Osteoblast (primary cell): ENCODE measurements around the gene FBXW7. TPM values are rescaled to one million over a fixed set of nuclear protein-coding genes. Genes with fewer than 3 reads are reported as not detected.

ENCODE experiments used
- DNase-seq: peaks from one replicate; pipeline ENCODE4 v3.0.0; 2011; ENCODE audit warnings: low spot score, mixed read lengths; ENCODE audit not compliant: insufficient read length; ENCODE audit errors: missing footprints
- H2AFZ ChIP-seq: 2 replicates; pipeline ENCODE4 v1.6.0; 2011; ENCODE audit warnings: mild to moderate bottlenecking, low read length
- H3K27ac ChIP-seq: 2 replicates; pipeline ENCODE4 v1.5.1; 2011; ENCODE audit warnings: mild to moderate bottlenecking, low read depth, low read length, moderate library complexity
- H3K27me3 ChIP-seq: 2 replicates; pipeline ENCODE4 v1.6.0; 2012; ENCODE audit warnings: mild to moderate bottlenecking, control low read depth, inconsistent platforms, low read length, moderate library complexity; ENCODE audit not compliant: insufficient read depth
- H3K36me3 ChIP-seq: 2 replicates; pipeline ENCODE4 v1.5.1; 2011; ENCODE audit warnings: mild to moderate bottlenecking, low read length, control low read depth, moderate library complexity; ENCODE audit not compliant: insufficient read depth
- H3K4me1 ChIP-seq: 2 replicates; pipeline ENCODE4 v1.5.1; 2011; ENCODE audit warnings: mild to moderate bottlenecking, low read length, control low read depth, moderate library complexity; ENCODE audit not compliant: insufficient read depth
- H3K4me2 ChIP-seq: 2 replicates; pipeline ENCODE4 v1.6.0; 2011; ENCODE audit warnings: mild to moderate bottlenecking, low read length; ENCODE audit not compliant: insufficient read depth
- H3K4me3 ChIP-seq: fragments of 200-600 bp; sonication (generic); 3 replicates; pipeline ENCODE4 v1.5.1; 2012; ENCODE audit warnings: mild to moderate bottlenecking, low read length, inconsistent platforms; ENCODE audit not compliant: insufficient read depth
- H3K79me2 ChIP-seq: 2 replicates; pipeline ENCODE4 v1.6.0; 2012; ENCODE audit warnings: mild to moderate bottlenecking, low read length, control low read depth, inconsistent platforms; ENCODE audit not compliant: insufficient read depth
- H3K9me3 ChIP-seq: 2 replicates; pipeline ENCODE4 v1.5.1; 2011; ENCODE audit warnings: low read depth, low read length, control low read depth
- H4K20me1 ChIP-seq: 2 replicates; pipeline ENCODE4 v1.6.0; 2012; ENCODE audit warnings: mild to moderate bottlenecking, low read length, control low read depth; ENCODE audit not compliant: insufficient read depth
- total RNA-seq: library from RNA; depleted of rRNA; stranded (reverse); fragments of >200 nt; gene quantifications from 2 replicates; pipeline ENCODE4 v1.2.3, GENCODE V29; 2012
- TF ChIP-seq, protein P1 (sequence below): IDR thresholded peaks from 2 replicates; pipeline ENCODE4 v1.5.1; 2011; ENCODE audit warnings: mild to moderate bottlenecking, low read depth, low read length, moderate library complexity; ENCODE audit errors: extremely low read depth

The FBXW7 gene
- total RNA-seq, 1 donor, result 74.9 TPM

DNA sequence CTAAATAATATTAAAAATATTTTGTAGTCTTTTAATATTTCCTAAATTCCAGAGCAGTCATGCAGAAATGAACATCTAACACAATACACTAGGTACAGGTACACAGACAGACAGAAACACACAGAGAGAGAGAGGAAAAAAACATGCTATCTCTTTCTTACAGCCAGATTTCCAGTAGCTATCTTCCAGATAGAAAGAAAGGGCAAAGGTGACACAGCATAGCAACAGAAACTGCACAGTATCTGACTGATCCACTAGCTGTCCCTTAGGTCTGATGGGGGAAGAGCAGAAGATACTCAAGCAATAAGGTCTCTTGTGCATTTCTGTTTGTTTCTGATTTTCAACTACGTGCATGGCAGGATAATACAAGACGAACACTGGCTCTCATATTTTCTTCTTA, 7.8 kb downstream of the FBXW7 start:
- H3K36me3 ChIP-seq, result no peaks in the 10 kb centered on the region
- no peak overlapping the region for H3K27ac ChIP-seq
- H3K27me3 ChIP-seq, result no peaks in the 10 kb centered on the region
- no peak for DNase-seq
- TF ChIP-seq, protein P1, sequence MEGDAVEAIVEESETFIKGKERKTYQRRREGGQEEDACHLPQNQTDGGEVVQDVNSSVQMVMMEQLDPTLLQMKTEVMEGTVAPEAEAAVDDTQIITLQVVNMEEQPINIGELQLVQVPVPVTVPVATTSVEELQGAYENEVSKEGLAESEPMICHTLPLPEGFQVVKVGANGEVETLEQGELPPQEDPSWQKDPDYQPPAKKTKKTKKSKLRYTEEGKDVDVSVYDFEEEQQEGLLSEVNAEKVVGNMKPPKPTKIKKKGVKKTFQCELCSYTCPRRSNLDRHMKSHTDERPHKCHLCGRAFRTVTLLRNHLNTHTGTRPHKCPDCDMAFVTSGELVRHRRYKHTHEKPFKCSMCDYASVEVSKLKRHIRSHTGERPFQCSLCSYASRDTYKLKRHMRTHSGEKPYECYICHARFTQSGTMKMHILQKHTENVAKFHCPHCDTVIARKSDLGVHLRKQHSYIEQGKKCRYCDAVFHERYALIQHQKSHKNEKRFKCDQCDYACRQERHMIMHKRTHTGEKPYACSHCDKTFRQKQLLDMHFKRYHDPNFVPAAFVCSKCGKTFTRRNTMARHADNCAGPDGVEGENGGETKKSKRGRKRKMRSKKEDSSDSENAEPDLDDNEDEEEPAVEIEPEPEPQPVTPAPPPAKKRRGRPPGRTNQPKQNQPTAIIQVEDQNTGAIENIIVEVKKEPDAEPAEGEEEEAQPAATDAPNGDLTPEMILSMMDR, result no peak
- H3K79me2 ChIP-seq, result peaks cover 78% of the 10 kb centered on the region
- H3K4me2 ChIP-seq, result no peak overlapping the region
- H3K9me3 ChIP-seq, result no peaks in the 10 kb centered on the region
- peaks cover 4% of the 10 kb centered on the region for H4K20me1 ChIP-seq
- H3K4me1 ChIP-seq, result peaks cover 5% of the 10 kb centered on the region
- H2AFZ ChIP-seq, result no peak overlapping the region
- no peak overlapping the region for H3K4me3 ChIP-seq

DNA sequence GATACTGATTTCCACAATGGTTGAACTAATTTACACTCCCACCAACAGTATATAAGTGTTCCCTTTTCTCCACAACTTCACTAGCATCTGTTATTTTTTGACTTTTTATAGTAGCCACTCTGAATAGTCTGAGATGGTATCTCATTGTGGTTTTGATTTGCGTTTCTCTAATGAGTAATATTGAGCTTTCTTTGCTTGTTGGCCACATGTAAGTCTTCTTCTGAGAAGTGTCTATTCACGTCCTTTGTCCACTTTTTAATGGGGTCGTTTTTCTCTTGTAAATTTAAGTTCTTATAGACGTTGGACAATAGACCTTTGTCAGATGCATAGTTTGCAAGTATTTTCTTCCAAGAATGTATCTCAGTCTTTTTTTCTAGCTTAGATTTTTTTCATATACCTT, 10.0 kb downstream of the FBXW7 start:
- Histone ChIP-seq H4K20me1 (peaks cover 14% of the 10 kb centered on the region), H3K36me3 (no peaks in the 10 kb centered on the region), H3K4me1 (peaks cover 5% of the 10 kb centered on the region), H3K27ac (no peak overlapping the region), H3K4me3 (no peak overlapping the region), H2AFZ (no peak overlapping the region), H3K4me2 (no peak overlapping the region), H3K9me3 (no peaks in the 10 kb centered on the region), H3K79me2 (peaks cover 79% of the 10 kb centered on the region), H3K27me3 (no peaks in the 10 kb centered on the region)
- no peak for DNase-seq
- TF ChIP-seq, protein P1, result no peak

DNA sequence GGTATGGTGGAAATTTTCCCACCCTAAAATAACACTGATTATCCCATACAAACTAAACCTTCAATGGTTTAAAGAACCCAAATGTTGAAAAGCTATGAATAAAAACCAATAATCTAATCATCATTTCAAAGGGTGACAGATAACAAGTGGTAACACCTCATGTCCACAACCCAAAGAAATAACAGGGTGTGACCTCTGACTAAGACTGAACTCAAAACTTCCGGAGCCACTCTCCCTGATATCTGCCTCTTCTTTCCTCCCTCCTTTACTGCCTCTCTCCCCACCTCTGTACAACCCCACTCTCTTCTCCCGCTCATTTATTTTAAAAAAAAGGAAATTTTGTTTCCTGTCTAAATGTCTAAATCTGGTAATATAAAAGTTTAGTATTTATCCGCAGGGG, 11.5 kb downstream of the FBXW7 start:
- Histone ChIP-seq H3K27me3 (no peaks in the 10 kb centered on the region), H3K36me3 (no peaks in the 10 kb centered on the region), H3K9me3 (no peaks in the 10 kb centered on the region), H4K20me1 (peaks cover 14% of the 10 kb centered on the region), H2AFZ (no peak overlapping the region), H3K79me2 (peaks cover 77% of the 10 kb centered on the region), H3K4me1 (peaks cover 5% of the 10 kb centered on the region), H3K4me3 (no peak overlapping the region), H3K4me2 (no peak overlapping the region), H3K27ac (no peak overlapping the region)
- TF ChIP-seq, protein P1, result no peak
- no peak for DNase-seq

DNA sequence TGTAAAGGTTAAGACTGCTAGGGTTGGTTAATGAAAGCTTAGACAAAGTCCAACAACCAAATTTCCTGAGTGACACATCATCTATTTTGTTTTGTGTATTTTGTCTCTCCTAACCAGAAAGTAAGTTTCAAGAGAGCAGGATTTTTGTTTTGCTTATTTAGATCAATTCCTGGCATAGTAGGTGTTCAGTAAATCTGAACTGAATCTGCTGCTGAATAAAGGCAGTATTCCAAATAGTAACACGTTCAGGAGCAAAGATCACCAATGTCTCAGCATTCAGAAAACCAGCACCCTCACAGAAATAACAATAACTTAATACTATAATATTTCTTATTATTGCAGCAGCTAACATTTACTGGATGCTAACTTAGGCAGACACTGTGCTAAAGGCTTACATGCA, 12.2 kb downstream of the FBXW7 start:
- Histone ChIP-seq H4K20me1 (peaks cover 14% of the 10 kb centered on the region), H3K4me1 (peaks cover 5% of the 10 kb centered on the region), H3K9me3 (no peaks in the 10 kb centered on the region), H3K36me3 (no peaks in the 10 kb centered on the region), H2AFZ (no peak overlapping the region), H3K79me2 (peaks cover 75% of the 10 kb centered on the region), H3K27ac (no peak overlapping the region), H3K4me3 (no peak overlapping the region), H3K4me2 (no peak overlapping the region), H3K27me3 (no peaks in the 10 kb centered on the region)
- no peak for DNase-seq
- TF ChIP-seq, protein P1, result no peak
